ENCODE measurements around the gene PARL.
"Not testable (repeated sequence)": the region's sequence is repeated elsewhere in the genome, so short reads cannot be mapped to it uniquely, and the experiment has no call there.

Gene PARL

GRCh38 chr3:183878071-183878470 lies 6.6 kb downstream of the PARL start:
- TF ChIP-seq, protein P1, sequence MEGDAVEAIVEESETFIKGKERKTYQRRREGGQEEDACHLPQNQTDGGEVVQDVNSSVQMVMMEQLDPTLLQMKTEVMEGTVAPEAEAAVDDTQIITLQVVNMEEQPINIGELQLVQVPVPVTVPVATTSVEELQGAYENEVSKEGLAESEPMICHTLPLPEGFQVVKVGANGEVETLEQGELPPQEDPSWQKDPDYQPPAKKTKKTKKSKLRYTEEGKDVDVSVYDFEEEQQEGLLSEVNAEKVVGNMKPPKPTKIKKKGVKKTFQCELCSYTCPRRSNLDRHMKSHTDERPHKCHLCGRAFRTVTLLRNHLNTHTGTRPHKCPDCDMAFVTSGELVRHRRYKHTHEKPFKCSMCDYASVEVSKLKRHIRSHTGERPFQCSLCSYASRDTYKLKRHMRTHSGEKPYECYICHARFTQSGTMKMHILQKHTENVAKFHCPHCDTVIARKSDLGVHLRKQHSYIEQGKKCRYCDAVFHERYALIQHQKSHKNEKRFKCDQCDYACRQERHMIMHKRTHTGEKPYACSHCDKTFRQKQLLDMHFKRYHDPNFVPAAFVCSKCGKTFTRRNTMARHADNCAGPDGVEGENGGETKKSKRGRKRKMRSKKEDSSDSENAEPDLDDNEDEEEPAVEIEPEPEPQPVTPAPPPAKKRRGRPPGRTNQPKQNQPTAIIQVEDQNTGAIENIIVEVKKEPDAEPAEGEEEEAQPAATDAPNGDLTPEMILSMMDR (IDR thresholded peaks at IDR 0.05) = no peak
- no peak for TF ChIP-seq ZFX (IDR thresholded peaks at IDR 0.05; ENCODE audit: borderline replicate concordance)
- no peak overlapping the region for H3K27ac ChIP-seq

DNA sequence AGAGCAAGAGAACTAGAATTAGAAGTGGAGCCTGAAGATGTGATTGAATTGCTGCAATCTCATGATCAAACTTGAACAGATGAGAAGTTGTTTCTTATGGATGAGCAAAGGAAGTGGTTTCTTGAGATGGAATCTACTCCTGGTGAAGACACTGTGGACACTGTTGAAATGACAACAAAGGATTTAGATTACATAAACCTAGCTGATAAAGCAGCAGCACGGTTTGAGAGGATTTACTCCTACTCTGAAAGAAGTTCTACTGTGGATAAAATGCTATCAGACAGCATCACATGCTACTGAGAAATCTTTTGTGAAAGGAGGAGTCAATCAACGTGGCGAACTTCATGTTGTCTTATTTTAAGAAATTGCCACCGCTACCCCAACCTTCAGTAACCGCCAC lies 7.5 kb downstream of the PARL start:
- H3K27ac ChIP-seq = not testable (repeated sequence)

DNA sequence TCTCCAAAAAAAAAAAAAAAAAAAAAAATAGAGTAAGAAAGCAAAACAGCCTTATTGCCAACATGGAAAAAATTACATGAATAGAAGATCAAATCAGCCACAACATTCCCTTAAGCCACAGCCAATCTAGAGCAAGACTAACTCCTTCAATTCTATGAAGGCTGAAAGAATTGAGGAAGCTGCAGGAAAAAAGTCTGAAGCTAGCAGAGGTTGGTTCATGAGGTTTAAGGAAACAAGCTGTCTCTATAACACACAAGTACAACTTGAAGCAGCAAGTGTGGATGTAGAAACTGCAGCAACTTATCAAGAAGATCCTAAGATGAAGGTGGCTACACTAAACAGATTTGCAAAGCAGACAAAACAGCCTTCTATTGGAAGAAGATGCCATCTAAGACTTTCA lies 9.3 kb downstream of the PARL start:
- TF ChIP-seq, protein P1 (IDR thresholded peaks at IDR 0.05) = no peak
- TF ChIP-seq ZFX (IDR thresholded peaks at IDR 0.05; ENCODE audit: borderline replicate concordance) = no peak
- no peak overlapping the region for H3K27ac ChIP-seq

GRCh38 chr3:183873914-183874313 lies 10.8 kb downstream of the PARL start:
- TF ChIP-seq, protein P1 (IDR thresholded peaks at IDR 0.05) = no peak
- TF ChIP-seq ZFX (IDR thresholded peaks at IDR 0.05; ENCODE audit: borderline replicate concordance) = no peak
- H3K27ac ChIP-seq = no peak overlapping the region

DNA sequence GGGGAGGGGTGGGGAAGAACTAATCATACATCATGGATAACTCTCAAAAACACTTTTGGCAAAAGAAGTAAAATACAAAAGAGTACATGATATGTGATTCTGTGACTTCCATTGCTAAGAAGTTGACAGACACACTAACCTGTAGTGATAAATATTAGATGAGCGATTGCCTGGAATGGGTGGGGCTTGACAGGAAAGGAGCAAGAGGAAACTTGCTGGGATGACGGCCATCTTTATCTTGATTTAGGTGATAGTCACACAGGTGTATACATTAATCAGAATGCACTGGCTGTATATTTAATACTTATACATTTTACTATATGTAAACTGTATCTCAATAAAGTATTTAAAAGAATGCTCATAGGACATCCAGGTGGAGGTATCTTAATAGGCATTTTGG lies 13.1 kb downstream of the PARL start:
- TF ChIP-seq, protein P1 (IDR thresholded peaks at IDR 0.05) = no peak
- TF ChIP-seq ZFX (IDR thresholded peaks at IDR 0.05; ENCODE audit: borderline replicate concordance) = no peak
- H3K27ac ChIP-seq = no peak overlapping the region

GRCh38 chr3:183870563-183870962 lies 14.1 kb downstream of the PARL start:
- TF ChIP-seq, protein P1 (IDR thresholded peaks at IDR 0.05) = no peak
- TF ChIP-seq ZFX (IDR thresholded peaks at IDR 0.05; ENCODE audit: borderline replicate concordance) = no peak

DNA sequence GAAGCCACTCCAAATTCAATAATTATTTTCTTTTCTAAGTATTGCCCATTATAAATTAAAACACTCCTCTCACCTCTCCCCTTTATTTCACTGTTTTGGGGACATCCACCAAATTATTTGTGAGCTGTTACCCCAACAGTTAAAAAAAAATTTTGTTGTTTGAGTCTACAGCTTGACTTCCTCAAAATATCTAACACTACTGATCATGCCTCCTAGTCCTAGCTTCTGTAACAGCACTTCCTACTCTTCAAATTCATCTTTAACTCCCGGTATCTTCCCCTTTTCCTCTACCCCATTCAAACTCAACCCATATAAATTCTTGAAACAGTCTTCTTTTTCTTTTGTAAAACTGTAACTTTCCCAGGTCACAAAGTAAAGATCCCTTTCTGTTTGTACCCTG lies 15.9 kb downstream of the PARL start:
- no peak for TF ChIP-seq ZFX (IDR thresholded peaks at IDR 0.05; ENCODE audit: borderline replicate concordance)
- TF ChIP-seq, protein P1 (IDR thresholded peaks at IDR 0.05) = no peak
- H3K27ac ChIP-seq = no peak overlapping the region

More at GRCh38 chr3:183870563-183870962, 14.1 kb downstream of the PARL start:
- H3K27ac ChIP-seq = no peak overlapping the region

- TF ChIP-seq ZFX (IDR thresholded peaks at IDR 0.05; ENCODE audit: borderline replicate concordance) = no peak
- TF ChIP-seq, protein P1 (IDR thresholded peaks at IDR 0.05) = no peak
Measured at GRCh38 chr3:183862610-183863009, 22.1 kb downstream of the PARL start.

More at GRCh38 chr3:183862610-183863009, 22.1 kb downstream of the PARL start:
- no peak overlapping the region for H3K27ac ChIP-seq
